Measurements from ENCODE around the gene MTMR12.

The MTMR12 gene

GRCh38 chr5:32261198-32261597 lies 51.5 kb downstream of the MTMR12 start:
- no peak for ATAC-seq

GRCh38 chr5:32259033-32259432 lies 53.7 kb downstream of the MTMR12 start:
- no peak for TF ChIP-seq TCF4 (CRISPR knock-in tag; IDR thresholded peaks at IDR 0.05; ENCODE audit: borderline replicate concordance)
- TF ChIP-seq ZC3H10 (CRISPR knock-in tag; IDR thresholded peaks at IDR 0.05) = no peak
- TF ChIP-seq ISL1 (CRISPR knock-in tag; IDR thresholded peaks at IDR 0.05) = no peak
- TF ChIP-seq ZNF70 (CRISPR knock-in tag; IDR thresholded peaks at IDR 0.05) = no peak
- TF ChIP-seq ZFP30 (CRISPR knock-in tag; IDR thresholded peaks at IDR 0.05) = no peak
- no peak for TF ChIP-seq ZFP3 (CRISPR knock-in tag; IDR thresholded peaks at IDR 0.05)
- TF ChIP-seq POU6F1 (CRISPR knock-in tag; IDR thresholded peaks at IDR 0.05; ENCODE audit: borderline replicate concordance, low read depth) = no peak
- no peak for TF ChIP-seq OSR1 (CRISPR knock-in tag; IDR thresholded peaks at IDR 0.05)
- no peak for TF ChIP-seq GLIS3 (CRISPR knock-in tag; IDR thresholded peaks at IDR 0.05)
- no peak for TF ChIP-seq CREB5 (CRISPR knock-in tag; IDR thresholded peaks at IDR 0.05; ENCODE audit: low read depth)
- TF ChIP-seq ZNF565 (CRISPR knock-in tag; conservative IDR thresholded peaks at IDR 0.05; ENCODE audit: low read depth) = no peak
- no peak for TF ChIP-seq PPARA (CRISPR knock-in tag; IDR thresholded peaks at IDR 0.05; ENCODE audit: borderline replicate concordance)
- no peak for TF ChIP-seq SNAI2 (CRISPR knock-in tag; IDR thresholded peaks at IDR 0.05)
- TF ChIP-seq ARNTL (CRISPR knock-in tag; IDR thresholded peaks at IDR 0.05; ENCODE audit: borderline replicate concordance, low read depth) = no peak
- ATAC-seq = no peak

More at GRCh38 chr5:32261198-32261597, 51.5 kb downstream of the MTMR12 start:
- TF ChIP-seq CSRNP3 (CRISPR knock-in tag; IDR thresholded peaks at IDR 0.05) = no peak
- no peak for TF ChIP-seq CREB5 (CRISPR knock-in tag; IDR thresholded peaks at IDR 0.05; ENCODE audit: low read depth)
- TF ChIP-seq TSHZ2 (CRISPR knock-in tag; IDR thresholded peaks at IDR 0.05) = no peak
- no peak for TF ChIP-seq ZNF8 (CRISPR knock-in tag; IDR thresholded peaks at IDR 0.05)
- no peak for TF ChIP-seq ARNTL (CRISPR knock-in tag; IDR thresholded peaks at IDR 0.05; ENCODE audit: borderline replicate concordance, low read depth)
- no peak for TF ChIP-seq CSDC2 (CRISPR knock-in tag; IDR thresholded peaks at IDR 0.05)
- TF ChIP-seq PATZ1 (CRISPR knock-in tag; IDR thresholded peaks at IDR 0.05; ENCODE audit: borderline replicate concordance) = no peak
- TF ChIP-seq SNAI2 (CRISPR knock-in tag; IDR thresholded peaks at IDR 0.05) = no peak
- no peak for TF ChIP-seq BACH2 (CRISPR knock-in tag; IDR thresholded peaks at IDR 0.05; ENCODE audit: borderline replicate concordance)
- TF ChIP-seq RARB (CRISPR knock-in tag; IDR thresholded peaks at IDR 0.05) = no peak
- TF ChIP-seq ISL1 (CRISPR knock-in tag; IDR thresholded peaks at IDR 0.05) = no peak
- TF ChIP-seq ZNF565 (CRISPR knock-in tag; conservative IDR thresholded peaks at IDR 0.05; ENCODE audit: low read depth) = no peak

All from SK-N-SH treated with all-trans-retinoic acid at 6 μM for 48 hours (cell line).